Measurements from ENCODE around the gene ADAD2.

DNA sequence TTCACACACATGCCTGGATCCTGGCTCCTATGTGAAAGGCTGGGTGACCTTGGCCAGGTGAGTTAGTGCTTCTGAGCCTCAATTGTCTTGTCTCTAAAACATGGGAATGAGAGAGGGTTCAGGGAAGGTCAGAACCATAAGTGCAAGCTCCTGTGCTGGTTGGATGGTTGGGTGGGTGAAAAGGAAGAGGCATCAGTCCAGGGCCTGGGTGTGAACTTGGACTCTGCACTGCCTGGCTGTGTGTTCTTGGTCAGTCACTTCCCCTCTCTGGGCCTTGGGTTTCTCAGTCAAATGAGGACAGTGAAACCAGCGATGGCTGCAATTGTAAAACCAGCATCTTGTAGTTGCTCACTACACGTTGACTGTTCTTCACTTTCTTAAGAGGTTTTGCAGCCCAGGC is 49.5 kb downstream of the ADAD2 start:
- TF ChIP-seq, protein P1, sequence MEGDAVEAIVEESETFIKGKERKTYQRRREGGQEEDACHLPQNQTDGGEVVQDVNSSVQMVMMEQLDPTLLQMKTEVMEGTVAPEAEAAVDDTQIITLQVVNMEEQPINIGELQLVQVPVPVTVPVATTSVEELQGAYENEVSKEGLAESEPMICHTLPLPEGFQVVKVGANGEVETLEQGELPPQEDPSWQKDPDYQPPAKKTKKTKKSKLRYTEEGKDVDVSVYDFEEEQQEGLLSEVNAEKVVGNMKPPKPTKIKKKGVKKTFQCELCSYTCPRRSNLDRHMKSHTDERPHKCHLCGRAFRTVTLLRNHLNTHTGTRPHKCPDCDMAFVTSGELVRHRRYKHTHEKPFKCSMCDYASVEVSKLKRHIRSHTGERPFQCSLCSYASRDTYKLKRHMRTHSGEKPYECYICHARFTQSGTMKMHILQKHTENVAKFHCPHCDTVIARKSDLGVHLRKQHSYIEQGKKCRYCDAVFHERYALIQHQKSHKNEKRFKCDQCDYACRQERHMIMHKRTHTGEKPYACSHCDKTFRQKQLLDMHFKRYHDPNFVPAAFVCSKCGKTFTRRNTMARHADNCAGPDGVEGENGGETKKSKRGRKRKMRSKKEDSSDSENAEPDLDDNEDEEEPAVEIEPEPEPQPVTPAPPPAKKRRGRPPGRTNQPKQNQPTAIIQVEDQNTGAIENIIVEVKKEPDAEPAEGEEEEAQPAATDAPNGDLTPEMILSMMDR (IDR thresholded peaks at IDR 0.05) = no peak
- no peak for TF ChIP-seq POLR2AphosphoS5 (IDR thresholded peaks at IDR 0.05)
- TF ChIP-seq POLR2A (IDR thresholded peaks at IDR 0.05) = no peak
- TF ChIP-seq EP300 (IDR thresholded peaks at IDR 0.05; ENCODE audit: low read depth) = no peak
